Endothelial cell of umbilical vein (primary cell): ENCODE results near the gene ACTL10.

Experiments used
- CTCF ChIP-seq, 2 donors: IDR thresholded peaks; 1 replicate in 1 of 2; 2 replicates in 1 of 2; pipeline ENCODE4 v1.5.1; 2011; ENCODE audit warnings: low read length in 2 of 2, mild to moderate bottlenecking in 2 of 2, moderate library complexity in 2 of 2, control low read depth in 1 of 2, inconsistent platforms in 1 of 2, low read depth in 1 of 2; ENCODE audit not compliant: insufficient read depth in 1 of 2; ENCODE audit errors: extremely low read depth in 1 of 2
- MAX ChIP-seq: IDR thresholded peaks from 2 replicates; pipeline ENCODE4 v1.6.1; 2011; ENCODE audit not compliant: insufficient read depth, insufficient read length
- MYC ChIP-seq: IDR thresholded peaks from one replicate; pipeline ENCODE4 v1.6.1; 2011; ENCODE audit warnings: mild to moderate bottlenecking, low read depth, low read length

GRCh38 chr20:33629979-33630378, 36.8 kb upstream of the ACTL10 start:
- TF ChIP-seq CTCF (IDR thresholded peaks at IDR 0.05; ENCODE audit: extremely low read depth in 1 of 2, insufficient read depth in 1 of 2, low read depth in 1 of 2, low read length in 2 of 2): no peak
- TF ChIP-seq MAX: no peak
- TF ChIP-seq MYC: no peak
